ENCODE data around the gene MOV10L1.

Gene MOV10L1

DNA sequence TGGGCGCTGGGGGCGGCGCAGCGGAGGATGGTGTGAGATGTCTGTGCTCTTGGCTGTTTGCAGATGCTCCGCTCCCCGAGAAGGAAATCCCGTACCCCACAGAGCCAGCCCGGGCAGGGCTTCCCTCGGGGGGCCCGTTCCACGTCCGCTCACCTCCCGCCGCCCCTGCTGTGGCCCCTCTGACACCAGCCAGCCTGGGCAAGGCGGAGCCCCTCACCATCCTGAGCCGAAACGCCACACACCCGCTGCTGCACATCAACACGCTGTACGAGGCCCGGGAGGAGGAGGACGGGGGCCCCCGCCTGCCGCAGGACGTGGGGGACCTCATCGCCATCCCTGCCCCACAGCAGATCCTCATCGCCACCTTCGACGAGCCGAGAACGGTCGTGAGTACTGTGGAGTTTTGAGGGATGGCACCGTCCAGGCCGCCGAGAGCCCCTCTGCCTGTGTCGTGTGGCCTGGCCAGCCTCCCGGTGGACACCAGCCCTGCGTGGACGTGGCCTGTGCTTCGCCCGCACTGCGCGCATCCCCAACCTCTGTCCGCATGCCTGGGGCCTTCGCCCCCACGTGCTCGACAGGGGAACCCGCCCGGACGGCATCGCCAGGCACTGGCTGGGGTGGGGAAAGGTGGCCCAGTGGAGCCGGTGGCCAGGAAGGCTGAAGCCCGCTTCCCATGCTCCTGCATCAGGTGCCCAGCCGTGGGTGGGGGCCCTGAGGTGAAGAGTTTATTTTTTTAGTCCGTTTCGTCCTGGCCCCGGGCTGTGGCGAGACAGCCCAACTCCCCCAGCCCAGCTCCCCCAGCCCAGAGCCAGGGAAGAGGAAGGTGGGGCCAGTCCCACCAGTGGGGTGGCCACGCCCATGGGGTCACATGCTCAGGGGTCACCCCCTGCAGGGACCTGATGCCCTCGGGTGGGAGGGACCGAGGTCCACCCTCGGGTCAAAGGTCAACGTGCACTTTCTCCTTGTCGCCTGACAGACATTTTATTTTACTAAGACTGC, 89.4 kb downstream of the MOV10L1 start:
- no peak for DNase-seq

- DNase-seq, result no peak
Observed at GRCh38 chr22:50179937-50180726, 90.3 kb downstream of the MOV10L1 start.

DNA sequence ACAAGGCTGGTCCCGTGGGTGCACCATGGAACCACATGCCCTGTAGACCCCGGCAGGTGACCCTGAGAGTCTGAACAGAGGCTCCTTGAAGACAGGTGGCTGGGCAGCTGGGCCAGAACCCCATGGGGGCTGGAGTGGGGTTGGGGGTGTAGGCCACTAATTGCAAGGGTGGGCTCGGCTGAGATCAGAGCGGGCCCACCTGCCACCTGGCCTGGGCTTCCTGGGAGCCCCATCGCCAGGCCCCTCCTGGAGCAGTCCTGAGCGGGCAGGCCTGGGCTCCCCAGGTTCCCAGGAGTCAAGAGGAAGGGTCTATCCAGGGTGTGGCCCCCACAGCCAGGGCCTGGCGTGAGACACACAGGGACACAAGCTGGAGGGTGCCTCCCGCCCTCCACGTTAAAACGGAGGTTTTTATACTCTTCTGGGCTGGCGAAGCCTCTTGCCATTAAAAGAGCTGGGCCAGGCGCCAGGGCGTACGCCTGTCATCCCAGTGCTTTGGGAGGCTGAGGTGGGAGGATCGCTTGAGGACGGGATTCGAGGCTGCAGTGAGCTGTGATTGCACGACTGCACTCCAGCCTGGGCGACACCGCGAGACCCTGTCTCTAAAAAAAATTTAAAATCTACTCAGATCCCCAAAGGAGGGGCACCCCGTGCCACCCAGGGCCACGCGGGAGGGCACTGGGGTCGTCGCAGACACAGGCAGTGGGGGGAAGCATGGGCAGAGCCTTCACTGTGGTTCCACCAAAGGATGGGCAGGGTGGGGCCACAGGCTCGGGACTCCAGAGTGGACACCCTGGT, 91.1 kb downstream of the MOV10L1 start:
- no peak for DNase-seq

GRCh38 chr22:50182176-50183081, 92.6 kb downstream of the MOV10L1 start:
- DNase-seq, result no peak

DNA sequence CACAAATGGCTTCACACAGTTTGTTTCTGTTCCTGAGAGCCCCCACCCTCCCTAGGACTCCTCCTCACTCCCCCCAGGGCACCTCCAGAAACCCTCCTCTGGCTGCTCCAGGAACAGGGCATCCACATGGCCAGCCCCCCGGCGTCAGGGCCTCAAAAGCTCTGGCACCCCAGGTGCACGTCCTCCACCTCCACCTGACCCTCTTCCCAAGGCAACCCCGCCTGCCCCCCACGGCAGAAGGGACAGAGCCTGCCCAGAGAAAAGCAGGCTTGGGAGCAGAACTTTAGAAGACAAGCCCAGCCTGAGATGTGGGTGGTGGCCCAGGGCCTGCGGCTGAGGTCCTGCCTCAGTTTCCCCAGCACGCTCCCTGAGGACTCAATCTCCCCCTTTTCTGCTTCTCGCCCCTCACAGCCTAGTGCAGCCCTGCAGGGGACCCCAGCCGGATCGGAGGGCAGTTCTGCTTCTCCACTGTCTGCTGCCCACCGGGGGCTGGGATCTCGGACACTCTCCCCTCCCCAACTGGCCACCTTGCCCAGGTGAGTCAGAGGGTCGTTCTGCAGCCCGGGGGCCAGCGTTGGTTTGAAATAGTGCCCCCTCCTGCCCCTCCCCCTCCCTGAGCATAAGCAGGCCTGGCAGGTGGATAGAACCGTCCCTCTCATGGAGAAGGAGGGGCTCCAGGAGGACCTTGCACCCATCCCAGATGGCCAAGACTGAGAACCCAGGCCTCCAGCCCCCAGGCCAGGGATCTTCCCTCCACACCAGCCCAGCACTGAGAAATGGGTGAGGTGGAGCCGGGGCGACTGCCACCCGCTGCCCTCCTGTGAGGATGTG, 93.5 kb downstream of the MOV10L1 start:
- DNase-seq, result no peak

- DNase-seq, result no peak
Observed at GRCh38 chr22:50184004-50184901, 94.4 kb downstream of the MOV10L1 start.

DNA sequence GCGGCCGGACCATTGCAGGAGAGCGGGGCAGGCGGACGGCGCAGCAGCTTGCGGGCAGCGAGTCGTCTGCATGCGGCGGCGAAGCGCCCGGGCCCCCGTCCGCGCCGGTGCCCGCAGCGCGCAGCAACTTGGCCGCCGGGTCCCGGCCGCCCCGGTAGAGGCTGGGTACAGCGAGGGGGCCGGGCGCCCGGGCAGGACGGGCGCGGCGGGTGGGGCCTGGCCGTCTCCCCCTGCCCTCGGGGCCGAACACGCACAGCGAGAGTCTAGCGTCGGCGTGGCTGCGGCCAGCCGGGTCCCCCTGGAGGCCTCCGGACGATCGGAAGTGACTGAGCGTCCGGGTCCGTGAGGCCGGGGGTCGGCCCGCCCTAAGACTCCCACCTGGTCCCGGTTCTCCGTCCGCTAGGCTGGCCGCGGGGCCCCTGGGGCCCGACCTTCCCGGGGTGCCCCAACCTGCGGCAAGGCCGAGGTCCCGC, 95.1 kb downstream of the MOV10L1 start:
- no peak for DNase-seq

- DNase-seq, result peak; percentile 94
Observed at GRCh38 chr22:50185375-50186087, 95.7 kb downstream of the MOV10L1 start, which contains the start of gene TRABD. Gene TRABD, plus strand, starts transcription at chr22:50185913. Its CDS starts 7,148 bp downstream, at chr22:50193061.

GRCh38 chr22:50186181-50186714, 96.4 kb downstream of the MOV10L1 start:
- no peak for DNase-seq

GRCh38 chr22:50186761-50187523, 97.1 kb downstream of the MOV10L1 start:
- DNase-seq, result peak; percentile 50

- DNase-seq, result no peak
Observed at GRCh38 chr22:50188356-50188755, 98.5 kb downstream of the MOV10L1 start.

DNA sequence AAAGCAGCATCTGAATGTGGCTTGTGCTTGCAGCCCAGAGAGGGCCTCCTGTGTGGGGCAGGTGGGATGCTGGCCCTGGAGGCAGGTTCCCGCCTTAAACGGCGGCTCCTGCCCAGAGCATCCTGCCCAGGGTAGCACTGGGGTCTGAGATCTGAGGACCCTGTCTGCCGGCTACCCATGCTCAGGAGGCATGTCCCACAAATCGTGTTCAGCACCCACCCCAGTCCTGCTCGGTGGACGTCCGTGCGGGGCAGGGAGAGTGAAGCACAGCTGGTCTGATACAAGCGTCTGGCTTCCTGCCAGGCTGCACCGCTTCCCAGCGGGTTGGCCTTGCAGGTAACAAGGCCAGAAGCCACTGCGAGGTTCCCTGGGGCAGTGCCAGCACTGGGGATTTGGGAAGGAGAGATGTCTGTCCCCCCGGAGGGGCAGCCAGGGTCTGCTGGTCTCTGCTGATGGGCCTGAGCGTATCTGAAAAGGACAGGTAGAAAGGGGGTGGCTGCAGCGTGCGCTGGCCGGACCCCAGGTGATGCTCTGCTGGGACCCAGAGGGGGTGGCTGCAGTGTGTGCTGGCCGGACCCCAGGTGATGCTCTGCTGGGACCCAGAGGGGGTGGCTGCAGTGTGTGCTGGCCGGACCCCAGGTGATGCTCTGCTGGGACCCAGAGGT, 99.5 kb downstream of the MOV10L1 start:
- no peak for DNase-seq

- DNase-seq, result no peak
Observed at GRCh38 chr22:50189849-50190181, 100.0 kb downstream of the MOV10L1 start.

DNA sequence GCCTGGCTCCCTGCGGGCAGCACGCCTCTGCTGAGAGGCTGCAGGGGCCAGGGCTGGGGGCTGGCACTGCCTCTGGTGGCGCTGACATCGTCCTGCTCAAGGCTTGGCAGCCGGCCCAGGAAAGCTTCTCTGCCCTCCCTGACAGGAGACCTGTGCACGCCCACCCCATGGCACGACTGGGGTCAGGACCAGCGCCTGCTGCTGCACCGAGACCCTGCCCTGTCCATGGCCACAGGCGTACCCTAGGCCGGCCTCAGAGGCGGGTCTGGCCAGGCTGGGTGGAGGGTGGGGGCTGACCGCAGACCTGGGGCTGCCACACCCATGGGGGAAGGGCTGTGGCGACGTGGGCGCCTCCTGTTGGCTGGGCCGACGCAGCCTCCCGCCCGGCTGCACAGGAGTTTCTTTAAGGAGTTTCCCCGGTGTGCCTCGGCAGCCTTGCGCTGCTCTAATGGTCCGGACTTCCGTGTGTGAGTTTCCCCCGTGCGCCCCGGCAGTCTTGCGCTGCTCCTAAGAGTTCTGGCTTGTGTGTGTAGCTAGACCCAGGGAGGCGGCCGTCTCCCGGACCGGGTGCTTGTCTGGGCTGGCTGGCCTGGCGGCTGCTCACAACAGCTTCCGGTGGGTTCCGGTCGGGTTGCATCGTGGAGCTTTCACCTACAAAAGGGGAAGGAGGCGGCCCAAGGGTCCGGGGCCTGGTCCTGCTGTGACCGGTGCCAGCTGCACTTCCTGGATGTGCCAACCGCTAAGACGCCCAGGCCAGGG, 100.6 kb downstream of the MOV10L1 start:
- peak; percentile 89 for DNase-seq

- peak; percentile 82 for DNase-seq
Observed at GRCh38 chr22:50190941-50191741, 101.3 kb downstream of the MOV10L1 start.
